GM12875 (cell line): ENCODE data around the gene VASP.

ENCODE experiments used
- H3K4me3 ChIP-seq: one replicate; pipeline ENCODE4 v1.5.1; 2011; ENCODE audit warnings: low read depth, low read length, control low read depth
- TF ChIP-seq, protein P1 (sequence below): IDR thresholded peaks from 2 replicates; pipeline ENCODE4 v1.5.1; 2011; ENCODE audit warnings: low read depth, mild to moderate bottlenecking, control low read depth, inconsistent platforms, low read length, moderate library complexity, borderline replicate concordance; ENCODE audit not compliant: insufficient read depth

Gene VASP

DNA sequence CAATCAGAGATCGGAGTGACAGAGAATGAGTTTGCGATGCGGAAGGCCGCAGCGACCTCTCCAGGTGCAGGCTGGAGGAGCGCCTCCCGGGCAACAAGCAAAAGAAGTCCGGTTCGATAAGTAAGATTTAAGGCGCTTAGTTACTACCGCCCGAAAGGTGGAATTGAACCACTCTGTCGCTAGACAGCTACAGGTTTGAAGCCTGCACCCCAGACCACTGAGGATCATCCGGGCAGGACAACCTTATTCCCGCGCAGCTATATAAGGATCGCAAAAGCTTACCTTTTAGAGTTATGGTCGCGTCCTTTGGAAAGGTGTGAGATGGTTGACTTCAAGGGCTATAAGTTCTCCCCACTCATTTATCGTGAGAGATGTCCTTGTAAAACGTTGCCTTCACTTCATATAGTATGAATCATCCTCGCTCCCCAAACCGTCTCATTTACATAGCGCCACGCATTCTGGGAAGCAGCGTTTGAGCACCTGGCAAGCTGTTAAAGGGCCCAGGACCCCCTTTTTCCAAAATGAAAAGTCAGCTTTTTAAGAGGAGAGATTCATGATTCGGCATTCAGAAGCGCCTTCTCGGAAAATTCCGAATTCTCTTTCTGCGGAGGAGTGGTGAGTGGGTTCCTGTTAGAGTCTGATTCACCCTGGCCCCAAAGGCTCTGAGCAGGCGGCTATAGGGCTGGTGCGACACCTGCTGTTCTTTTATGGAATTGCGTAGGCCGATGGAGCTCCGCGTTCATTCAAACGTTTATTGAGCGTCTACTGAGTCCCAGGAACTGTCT lies 28.6 kb upstream of the VASP start:
- TF ChIP-seq, protein P1, sequence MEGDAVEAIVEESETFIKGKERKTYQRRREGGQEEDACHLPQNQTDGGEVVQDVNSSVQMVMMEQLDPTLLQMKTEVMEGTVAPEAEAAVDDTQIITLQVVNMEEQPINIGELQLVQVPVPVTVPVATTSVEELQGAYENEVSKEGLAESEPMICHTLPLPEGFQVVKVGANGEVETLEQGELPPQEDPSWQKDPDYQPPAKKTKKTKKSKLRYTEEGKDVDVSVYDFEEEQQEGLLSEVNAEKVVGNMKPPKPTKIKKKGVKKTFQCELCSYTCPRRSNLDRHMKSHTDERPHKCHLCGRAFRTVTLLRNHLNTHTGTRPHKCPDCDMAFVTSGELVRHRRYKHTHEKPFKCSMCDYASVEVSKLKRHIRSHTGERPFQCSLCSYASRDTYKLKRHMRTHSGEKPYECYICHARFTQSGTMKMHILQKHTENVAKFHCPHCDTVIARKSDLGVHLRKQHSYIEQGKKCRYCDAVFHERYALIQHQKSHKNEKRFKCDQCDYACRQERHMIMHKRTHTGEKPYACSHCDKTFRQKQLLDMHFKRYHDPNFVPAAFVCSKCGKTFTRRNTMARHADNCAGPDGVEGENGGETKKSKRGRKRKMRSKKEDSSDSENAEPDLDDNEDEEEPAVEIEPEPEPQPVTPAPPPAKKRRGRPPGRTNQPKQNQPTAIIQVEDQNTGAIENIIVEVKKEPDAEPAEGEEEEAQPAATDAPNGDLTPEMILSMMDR = peak; percentile 87
- H3K4me3 ChIP-seq = peak overlapping the region; percentile 57

DNA sequence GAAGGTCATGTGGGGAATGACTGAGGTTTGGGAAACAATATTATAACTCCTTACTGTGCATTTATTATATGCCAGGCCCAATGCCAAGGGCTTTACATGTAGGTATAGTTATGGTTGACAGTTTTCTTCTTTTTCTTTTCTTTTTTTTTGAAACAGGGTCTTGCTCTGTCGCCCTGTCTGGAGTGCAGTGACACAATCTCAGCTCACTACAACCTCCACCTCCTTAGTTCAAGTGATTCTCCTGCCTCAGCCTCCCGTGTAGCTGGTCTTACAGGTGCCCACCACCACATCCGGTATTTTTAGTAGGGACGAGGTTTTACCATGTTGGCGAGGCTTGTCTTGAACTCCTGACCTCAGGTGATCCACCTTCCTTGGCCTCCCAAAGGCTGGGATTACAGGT lies 24.2 kb upstream of the VASP start:
- no peak overlapping the region for H3K4me3 ChIP-seq
- TF ChIP-seq, protein P1 = no peak

DNA sequence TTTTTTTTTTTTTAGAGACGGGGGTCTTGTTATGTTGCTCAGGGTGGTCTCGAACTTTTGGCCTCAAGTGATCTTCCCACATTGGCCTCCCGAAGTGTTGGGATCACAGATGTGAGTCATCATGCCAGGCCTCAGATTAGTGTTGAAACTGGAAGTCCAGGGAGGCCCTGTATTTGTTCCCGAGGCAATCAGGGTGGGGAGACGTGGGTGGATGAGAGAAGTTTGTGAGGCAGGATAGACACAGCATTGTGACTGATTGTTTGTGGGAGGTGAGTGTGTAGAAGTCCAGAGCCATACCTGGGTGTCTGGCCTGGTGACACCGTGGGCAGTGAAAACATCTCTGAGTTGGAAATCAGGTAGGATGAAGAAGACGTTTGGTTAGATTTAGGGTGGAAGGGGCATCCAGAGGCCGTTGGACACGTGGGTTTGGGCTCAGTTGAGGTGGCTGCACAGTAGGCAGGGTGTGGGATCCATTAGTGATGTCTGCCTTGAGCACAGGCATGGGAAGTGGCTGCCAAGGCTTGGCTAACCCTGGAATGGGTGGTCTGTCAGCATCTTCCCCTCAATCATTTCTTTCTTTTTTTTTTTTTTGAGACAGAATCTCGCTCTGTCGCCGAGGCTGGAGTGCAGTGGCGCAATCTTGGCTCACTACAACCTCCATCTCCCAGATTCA lies 22.9 kb upstream of the VASP start:
- H3K4me3 ChIP-seq = no peak overlapping the region
- TF ChIP-seq, protein P1 = no peak

DNA sequence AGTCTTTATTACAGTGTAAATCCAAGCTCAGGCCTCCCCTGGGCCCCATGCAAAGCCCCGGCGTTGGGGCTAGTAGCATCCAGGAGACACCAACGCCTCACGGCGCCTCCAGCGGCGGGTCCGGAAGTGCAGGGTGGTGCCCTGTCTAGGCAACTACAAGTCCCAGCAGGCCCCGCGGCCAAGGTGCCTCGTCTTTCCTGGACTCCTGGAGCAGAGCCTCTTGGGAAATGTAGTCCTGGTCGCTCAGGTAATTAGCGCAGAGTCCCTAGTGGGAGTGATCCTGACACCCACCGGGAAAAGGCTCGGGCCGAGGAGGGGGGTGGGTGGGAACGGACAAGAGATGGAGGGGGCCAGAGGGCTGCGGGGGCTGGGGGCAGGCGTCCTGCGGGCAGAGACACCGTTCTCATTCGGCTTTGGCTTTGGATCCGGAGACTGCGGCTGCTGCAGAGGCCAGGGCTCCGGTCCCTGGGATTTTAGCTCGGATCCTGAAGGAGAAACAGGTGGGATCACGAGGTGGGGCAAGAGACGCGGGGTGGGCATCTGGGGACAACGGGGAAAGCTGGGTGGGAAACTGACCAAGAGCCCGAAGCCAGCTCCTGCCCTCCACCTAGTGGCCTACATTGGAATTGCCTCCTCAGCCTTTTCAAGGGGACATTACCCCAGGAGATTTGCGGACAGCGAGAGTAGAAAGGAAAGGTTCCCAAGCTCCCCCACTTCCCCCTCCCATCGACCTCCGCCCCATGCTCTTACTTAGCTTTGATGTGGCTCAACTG lies 21.8 kb upstream of the VASP start:
- peak overlapping the region; percentile 70 for H3K4me3 ChIP-seq
- TF ChIP-seq, protein P1 = peak; percentile 94

DNA sequence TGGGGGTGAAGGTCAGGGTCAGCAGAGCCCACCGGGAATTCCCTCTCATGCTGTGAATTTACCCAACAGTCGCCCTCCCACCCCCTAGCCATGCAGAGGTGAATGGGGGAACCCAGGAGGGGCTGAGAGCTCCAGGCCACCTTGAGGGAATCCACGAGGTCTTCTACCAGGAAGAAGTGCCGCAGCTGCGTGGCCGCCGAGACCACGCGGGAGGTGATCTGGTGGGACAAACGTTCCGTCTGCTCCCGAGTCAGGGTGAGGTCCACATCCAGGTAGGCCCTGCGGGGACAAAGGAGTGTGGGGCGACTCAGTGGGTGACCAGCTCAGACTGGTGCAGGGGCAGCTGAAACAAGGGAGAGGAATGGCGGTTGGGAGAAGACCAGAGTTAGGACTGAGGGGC lies 18.6 kb upstream of the VASP start:
- no peak overlapping the region for H3K4me3 ChIP-seq
- TF ChIP-seq, protein P1 = no peak

DNA sequence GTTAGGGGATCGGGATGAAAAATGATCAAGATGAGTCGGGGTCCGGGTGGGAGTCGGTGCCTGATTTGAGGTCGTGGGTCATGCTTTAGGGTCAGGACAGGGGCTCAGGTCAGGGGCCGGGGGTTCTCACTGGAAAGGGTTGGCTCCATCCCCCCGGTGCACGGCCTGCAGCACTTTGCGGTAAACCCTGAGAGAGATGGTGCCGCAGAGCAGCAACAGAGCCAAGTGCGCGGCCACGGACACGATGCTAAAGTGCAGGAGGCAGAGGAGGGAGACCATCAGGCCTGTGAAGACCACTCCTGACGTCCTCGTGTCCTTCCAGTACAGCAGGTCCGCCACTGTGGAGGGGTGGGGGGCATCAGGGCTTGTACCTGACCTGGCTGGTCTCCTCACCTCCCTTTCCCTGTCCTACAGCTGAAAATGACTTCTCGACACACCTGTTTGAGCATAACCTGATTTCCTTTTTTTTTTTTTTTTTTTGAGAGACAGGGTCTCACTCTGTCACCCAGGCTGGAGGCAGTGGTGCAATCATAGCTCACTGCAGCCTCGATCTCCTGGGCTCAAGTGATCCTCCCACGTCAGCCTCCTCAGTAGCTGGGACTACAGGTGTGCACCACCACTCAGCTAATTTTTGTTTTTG lies 17.9 kb upstream of the VASP start:
- H3K4me3 ChIP-seq = no peak overlapping the region
- TF ChIP-seq, protein P1 = no peak
